ENCODE measurements around the gene MYH11.
A peak's percentile ranks its signal among the peaks of the same experiment; 100 is the strongest.
"Not testable (repeated sequence)": the region's sequence is repeated elsewhere in the genome, so short reads cannot be mapped to it uniquely, and the experiment has no call there.

Gene MYH11

DNA sequence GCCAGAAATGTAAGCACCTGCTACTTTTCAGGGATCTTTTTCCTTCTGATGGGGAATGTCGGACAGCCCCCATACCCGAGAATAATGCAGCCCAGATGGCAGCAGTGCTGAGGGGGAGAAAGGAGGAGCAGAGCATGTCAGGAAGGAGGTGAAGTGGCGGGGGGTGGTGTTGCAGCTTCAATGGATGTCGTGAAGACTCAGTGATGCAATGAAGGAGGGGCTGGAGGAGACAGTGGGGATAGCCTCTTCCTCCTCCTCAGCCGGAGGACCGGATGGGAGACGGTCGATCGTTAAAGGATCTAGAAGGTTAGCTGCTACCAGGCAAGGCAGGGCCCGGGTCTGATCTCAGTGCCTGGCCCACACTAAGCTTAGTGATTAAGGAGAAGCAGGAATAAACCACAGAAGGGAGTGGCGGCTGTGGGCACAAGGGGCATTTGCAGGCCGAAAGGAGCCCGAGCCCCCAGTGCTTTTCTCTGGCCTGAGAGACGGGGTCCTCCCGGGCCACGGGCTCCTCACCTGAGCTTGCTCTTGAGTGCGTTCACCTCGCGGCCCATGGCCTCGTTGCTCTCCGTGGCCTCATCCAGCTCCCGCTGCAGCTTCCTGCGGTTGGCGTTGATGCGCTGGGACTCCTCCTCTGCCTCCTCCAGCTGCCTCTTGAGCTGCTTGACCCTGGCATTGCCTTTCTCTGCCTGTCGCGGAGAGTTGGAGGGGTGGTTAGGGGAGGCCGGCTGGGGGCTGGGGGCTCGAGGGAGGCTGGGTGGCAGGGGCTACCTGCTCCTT, 142.2 kb downstream of the MYH11 start:
- no peak for DNase-seq (ENCODE audit: low read depth in 2 of 2)

DNA sequence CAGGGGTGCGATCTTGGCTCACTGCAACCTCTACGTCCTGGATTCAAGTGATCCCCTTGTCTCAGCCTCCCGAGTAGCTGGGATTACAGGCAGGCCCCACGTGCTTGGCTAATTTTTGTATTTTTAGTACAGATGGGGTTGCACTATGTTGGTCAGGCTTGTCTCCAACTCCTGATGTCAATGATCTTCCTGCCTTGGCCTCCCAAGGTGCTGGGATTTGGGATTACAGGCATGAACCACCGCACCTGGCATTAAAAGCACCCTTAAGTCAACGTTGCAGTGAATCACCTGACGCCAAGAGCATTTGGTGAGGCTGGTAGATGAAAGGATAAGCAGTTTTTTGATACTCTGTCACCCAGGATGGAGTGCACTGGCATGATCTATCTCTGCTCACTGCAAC, 147.8 kb downstream of the MYH11 start:
- no peak for DNase-seq (ENCODE audit: low read depth in 2 of 2)

DNA sequence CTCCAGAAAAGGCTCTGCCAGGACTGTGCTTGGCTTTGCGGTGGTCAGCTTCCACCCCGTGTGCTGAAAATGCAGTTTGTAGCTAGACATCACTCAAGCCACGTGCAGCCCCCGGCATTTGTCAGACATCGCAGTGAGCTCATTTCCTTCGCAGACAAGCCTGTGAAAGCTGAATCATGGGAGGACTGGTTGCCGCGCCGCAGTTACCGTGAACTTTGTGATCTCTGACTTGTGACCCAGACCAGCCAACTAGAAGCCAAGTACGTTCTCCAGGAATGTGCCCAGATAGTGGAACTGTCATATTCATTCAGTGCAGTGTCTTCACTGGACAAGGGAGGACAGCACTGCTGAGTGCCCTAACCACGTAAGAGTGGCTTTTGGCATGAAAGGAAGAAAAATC, 148.7 kb downstream of the MYH11 start:
- DNase-seq (ENCODE audit: low read depth in 2 of 2): no peak

DNA sequence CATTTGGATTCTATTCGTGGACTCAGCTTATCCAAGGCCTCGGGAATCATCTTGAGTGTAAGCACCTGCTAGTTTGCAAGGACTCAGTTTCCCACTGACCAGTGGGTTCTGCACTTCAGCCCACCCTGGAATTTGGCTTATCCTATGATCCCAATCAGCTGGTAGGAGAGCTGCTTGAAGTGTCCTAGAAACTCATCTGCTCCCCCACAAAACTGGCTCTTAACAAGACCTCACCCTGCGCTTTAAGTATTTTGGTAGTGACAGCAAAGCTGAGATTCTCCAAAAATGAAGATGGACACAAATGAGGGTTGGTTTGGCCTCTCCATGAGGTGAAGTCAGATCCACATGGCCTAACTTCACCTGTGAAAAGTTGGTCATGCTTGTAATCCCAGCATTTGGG, 149.5 kb downstream of the MYH11 start:
- DNase-seq (ENCODE audit: low read depth in 2 of 2): no peak

DNA sequence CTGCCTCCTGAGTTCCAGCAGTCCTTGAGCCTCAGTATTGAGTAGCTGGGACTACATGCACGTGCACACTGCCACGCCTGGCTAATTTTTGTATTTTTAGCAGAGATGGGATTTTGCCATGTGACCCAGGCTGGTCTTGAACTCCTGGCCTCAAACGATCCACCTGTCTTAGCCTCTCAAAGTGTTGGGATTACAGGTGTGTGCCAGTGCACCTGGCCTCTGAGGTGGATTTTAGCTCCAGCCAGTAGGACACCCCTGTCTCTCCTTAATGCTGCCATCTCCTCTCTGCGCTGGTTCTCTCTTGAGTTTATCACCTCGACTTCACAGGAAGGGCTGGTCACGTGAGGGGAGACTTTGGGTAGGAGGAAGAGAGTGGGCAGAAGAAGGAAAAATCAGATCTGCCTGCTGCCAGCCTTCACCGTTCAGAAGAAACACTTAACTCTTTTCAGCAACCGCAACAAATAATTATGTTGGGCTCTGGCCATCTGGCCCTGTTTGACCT, 151.7 kb downstream of the MYH11 start:
- DNase-seq (ENCODE audit: low read depth in 2 of 2): no peak

DNA sequence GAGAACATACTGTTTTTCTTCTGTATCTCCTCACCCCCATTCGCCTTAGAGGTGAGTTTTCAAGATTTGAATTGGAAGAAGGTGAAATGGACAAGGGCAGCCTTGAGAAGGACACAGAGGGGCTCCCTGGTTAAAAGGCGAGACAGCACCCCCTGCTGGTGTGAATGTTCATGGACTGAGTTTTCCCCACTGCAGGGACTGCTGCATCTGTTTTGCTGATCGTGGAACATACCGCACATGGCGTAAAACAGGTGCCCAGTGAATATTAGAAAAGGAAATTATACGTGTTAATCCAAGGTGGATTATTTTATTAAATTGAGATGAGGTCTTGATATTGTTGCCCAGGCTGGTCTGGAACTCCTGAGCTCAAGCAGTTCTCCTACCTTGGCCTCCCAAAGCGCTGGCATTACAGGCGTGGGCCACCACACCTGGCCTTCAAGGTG, 152.3 kb downstream of the MYH11 start:
- DNase-seq (ENCODE audit: low read depth in 2 of 2): peak in 1 of 2 experiments; percentile 29

DNA sequence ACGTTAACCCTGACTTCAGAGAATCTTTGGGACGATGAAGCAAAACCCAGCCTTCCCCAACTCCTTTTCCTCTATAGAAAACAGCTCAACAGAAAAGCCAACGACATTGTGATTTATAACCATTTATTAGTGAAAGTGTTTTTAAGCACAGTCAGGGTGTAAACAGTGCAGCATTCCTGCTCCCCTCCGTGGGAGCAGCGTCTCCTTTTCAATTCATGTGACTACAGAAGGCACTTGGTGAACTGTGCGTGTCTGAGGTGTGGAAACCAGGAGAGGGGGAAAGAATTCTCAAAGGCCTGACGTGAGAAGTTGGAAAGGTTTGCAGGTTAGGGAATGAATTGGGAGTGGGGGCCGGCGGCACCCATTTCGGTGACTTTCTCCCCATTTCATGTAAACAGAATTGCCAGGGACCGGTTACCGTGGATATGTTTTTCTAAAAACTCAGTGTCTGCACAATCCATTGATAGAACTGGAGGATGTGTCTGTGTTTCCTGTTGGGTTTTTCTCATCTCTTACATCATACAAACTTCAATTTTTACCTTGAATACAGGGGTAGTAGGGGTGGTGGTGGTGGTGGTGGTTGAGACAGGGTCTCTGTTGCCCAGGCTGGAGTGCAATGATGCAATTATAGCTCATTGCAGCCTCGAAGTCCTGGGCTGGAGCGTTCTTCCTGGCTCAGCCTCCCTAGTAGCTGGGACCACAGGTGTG, 153.6 kb downstream of the MYH11 start:
- no peak for DNase-seq (ENCODE audit: low read depth in 2 of 2)

DNA sequence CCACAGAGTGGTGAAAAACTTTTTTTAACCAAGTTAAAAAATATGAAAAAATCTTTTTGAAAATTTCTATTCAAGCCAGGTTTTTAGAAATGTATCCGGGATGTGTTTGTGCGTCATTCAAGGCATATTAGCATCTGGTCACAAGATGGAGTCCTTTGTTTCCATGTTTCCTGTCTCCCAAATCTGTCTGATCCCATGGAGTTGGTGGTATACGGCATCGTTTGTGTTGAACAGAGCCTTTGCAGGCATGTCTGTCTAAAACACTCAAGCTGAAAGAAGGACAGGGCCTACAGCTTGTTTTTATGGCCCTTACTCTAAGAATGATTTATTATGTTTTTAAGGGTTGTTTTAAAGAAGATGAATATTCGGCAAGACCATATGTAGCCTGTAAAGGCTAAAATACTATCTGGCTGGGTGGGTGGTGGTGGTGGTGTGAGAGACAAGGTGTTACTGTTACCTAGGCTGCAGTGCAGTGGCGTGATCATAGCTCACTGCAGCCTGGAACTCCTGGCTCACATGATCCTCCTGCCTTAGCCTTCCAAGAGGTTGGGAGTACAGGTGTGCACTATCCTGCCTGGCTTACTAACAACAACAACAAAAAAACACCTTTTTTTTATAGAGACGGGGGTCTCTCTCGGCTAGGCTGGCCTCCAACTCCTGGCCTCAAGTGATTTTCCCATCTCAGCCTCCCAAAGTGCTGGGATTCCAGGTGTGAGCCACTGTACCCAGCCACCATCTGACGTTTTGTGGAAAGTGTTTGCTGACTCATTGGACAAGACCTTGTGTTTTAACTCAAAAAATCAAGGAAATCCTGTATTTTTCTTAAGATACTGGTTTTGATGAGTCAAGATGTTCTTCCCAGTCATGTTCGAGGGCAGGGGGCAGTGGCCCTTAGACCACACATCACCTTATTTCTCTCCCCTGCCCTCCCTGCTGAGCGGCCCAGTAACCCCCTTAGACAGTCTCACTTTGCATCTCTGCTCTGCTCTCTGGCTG, 154.6 kb downstream of the MYH11 start:
- no peak for DNase-seq (ENCODE audit: low read depth in 2 of 2)

DNA sequence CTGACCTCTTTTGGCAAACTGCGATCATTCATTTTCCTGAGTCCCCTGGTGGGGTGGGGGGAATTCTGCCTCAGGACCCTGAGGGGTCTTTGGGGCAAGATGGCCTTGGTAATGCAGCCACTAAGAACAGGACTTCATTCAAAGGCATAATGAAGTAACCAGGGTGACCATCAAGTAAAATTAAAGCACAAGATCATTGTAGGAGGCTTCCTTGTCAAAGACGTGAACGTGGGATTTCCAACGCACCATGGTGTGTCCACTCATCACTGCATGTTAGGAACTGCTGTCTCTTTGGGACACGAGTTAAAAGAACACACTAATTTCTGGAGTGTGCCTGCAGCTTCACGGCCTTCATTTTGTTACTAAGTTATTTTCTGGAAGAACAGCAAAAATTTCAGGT, 155.5 kb downstream of the MYH11 start:
- DNase-seq (ENCODE audit: low read depth in 2 of 2): no peak

DNA sequence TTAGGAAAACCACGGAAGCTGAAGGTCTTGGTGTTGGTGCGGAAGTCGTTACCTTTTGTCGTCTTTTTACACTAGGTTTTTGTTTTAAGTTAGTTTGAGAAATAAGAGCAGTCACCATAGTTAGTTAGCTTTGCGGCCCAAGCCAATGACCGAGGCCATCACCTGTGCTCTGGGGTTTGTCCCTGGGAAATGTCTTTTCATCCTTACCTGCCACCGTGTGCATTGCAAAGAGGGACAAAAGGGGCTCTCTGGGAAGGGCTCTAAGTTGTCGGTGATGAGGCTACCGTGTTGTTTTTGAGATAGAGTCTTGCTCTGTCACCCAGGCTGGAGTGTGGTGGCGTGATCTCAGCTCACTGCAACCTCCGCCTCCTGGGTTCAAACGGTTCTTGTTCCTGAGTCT, 157.0 kb downstream of the MYH11 start:
- DNase-seq (ENCODE audit: low read depth in 2 of 2): no peak

DNA sequence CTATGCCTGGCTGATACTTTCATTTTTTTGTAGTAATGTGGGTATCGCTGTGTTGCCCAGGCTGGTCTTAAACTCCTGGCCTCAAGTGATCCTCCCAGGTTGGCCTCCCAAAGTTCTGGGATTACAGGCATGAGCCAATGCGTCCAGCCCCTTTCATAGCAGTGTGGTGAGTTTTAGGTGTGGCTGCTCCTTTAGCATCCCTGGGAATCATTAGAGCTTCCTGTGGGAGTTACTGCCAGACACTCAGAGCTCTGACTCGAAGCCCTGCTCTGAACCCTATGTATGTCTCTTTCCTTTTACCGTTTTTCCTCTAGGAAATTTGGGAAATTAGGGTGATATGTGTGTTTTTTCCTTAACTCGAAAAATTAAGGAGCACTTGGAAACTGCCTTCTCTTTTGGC, 162.3 kb downstream of the MYH11 start:
- DNase-seq (ENCODE audit: low read depth in 2 of 2): no peak

DNA sequence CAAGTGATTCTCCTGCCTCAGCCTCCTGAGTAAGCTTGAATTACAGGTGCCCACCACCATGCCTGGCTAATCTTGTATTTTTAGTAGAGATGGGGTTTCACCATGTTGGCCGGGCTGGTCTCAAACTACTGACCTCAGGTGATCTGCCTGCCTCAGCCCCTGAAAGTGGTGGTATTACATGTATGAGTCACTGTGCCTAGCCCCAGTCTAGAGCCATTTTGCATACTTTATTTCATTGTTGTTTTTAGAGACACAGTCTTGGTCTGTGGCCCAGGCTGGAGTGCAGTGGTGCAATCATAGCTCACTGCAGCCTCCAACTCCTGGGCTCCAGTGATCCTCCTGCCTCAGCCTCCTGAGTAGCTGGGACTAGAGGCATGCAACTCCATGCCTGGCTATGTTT, 164.3 kb downstream of the MYH11 start:
- DNase-seq (ENCODE audit: low read depth in 2 of 2): not testable (repeated sequence)

DNA sequence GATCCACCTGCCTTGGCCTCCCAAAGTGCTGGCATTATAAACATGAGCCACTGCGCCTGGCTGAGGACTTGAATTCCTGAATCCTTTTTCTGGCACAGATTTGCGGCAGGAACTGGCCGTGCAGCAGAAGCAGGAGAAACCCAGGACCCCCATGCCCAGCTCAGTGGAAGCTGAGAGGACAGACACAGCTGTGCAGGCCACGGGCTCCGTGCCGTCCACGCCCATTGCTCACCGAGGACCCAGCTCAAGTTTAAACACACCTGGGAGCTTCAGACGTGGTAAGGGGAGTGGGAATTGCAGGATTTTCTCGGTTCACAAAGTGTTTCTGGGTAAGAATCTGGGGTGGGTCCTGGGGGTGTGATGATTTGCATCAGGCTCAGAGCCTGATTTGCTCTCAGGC, 165.8 kb downstream of the MYH11 start:
- no peak for DNase-seq (ENCODE audit: low read depth in 2 of 2)

DNA sequence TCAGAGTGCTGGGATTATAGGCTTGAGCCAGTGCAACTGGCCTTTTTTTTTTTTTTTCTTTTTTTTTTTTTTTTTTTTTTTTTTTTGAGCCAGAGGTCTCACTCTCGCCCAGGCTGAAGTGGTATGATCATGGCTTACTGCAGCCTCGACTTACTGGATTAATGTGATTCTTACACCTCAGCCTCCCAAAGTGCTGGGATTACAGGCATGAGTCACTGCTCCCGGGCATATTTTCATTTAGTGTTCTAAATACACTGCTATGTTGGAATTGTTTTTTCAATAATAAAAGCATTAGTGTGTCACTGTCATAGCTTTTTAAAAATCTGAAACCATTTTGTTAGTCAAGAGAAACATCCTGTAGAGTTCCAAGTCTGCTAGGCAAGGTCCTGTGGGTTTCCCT, 166.5 kb downstream of the MYH11 start:
- no peak for DNase-seq (ENCODE audit: low read depth in 2 of 2)

DNA sequence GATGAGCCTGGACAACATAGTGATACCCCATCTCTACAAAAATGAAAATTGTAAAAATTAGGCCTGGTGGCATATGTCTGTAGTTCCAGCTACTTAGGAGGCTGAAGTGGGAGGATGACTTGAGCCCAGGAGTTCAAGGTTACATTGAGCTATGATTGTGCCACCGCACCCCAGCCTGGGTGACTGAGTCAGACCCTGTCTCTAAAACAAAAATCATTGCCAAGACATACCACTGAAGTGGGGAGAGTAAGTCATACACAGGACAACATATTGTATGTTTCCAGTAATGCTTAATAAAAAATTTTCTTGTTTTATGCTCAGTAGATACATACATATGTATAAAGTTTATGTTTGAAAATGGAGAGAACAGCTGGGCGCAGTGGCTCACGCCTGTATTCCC, 167.5 kb downstream of the MYH11 start:
- no peak for DNase-seq (ENCODE audit: low read depth in 2 of 2)

DNA sequence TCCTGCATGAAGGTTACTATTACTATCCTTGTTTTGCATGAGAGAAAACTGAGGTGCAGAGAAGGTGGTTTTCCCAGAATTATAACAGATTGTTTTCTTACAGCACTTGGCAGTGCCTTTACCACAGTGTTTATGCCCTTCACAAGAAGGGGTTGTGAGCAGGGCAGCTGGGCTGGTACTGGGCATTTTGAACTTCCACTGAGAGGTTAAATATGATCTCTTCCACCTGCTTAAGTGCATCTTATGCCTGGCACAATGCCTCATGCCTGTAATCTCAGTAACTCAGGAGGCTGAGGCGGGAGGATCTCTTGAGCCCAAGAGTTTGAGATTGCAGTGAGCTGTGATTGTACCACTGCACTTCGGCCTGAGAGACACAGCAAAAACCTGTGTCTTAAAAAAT, 170.5 kb downstream of the MYH11 start:
- DNase-seq (ENCODE audit: low read depth in 2 of 2): no peak

DNA sequence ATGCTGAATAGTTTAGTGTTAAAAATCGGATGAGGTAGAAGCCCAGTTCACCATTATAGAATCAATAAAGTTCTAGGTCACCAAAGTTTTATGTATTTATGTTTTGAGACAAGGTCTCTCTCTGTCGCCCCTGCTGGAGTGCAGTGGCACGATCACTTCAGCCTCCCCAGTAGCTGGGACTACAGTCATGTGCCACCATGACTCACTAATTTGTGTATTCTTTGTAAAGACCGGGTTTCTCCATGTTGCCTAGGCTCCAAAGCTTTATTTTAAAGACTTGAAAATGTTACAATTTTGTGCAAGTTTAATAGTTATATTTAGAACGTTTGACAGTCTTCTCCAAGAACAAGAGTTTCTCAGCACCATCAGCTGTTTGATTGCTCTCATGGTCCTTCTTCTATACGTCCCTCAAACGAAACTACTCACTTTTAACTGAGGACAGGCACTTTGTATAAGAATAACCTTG, 174.7 kb downstream of the MYH11 start:
- DNase-seq (ENCODE audit: low read depth in 2 of 2): no peak

DNA sequence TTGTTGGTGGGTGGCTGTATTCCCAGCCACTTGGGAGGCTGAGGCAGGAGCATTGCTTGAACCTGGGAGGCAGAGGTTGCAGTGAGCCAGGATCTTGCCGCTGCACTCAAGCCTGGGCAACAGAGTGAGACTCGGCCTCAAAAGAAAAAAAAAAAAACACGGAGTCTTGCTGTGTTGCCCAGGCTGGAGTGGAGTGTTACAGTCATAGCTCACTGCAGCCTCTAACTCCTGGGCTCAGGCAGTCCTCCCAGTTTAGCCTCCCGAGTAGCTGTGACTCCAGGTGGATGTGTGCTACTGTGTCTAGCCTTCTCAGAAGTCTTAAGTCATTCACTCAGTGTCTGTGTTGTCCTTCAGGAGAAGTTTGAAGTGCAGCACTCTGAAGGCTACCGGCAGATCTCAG, 179.4 kb downstream of the MYH11 start:
- no peak for DNase-seq (ENCODE audit: low read depth in 2 of 2)

DNA sequence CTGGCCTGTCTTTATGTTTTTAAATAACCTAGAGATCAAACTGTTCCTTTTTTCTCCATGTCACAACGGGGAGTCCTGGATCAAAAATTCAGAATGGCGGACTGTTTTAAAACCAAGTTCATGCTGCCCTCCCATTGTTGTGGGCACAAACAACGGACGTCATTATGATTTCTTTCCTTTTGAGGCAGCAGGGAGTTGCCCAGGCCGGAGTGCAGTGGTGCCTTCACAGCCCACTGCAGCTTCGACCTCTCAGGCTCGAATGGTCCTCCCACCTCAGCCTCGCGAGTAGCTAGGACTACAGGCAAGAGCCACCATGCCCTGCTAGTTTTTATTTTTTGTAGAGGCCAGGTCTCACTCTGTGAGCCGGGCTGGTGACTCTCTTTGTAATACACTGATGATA, 180.3 kb downstream of the MYH11 start:
- DNase-seq (ENCODE audit: low read depth in 2 of 2): no peak

DNA sequence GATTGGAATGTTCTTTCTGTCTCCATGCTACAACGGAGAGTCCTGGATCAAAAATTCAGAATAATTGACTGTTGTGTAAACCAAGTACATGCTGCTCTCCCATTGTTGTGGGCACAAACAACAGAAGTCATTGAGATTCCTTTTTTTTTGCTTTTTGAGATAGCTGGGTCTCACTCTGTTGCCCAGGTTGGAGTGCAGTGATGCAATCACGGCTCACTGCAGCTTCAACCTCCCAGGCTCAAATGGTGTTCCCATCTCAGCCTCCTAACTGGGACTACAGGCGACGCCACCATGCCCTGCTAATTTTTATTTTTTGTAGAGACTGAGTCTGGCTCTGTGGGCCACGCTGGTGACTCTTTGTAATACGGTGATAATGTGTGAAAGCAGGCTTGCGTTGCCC, 182.3 kb downstream of the MYH11 start:
- no peak for DNase-seq (ENCODE audit: low read depth in 2 of 2)

DNA sequence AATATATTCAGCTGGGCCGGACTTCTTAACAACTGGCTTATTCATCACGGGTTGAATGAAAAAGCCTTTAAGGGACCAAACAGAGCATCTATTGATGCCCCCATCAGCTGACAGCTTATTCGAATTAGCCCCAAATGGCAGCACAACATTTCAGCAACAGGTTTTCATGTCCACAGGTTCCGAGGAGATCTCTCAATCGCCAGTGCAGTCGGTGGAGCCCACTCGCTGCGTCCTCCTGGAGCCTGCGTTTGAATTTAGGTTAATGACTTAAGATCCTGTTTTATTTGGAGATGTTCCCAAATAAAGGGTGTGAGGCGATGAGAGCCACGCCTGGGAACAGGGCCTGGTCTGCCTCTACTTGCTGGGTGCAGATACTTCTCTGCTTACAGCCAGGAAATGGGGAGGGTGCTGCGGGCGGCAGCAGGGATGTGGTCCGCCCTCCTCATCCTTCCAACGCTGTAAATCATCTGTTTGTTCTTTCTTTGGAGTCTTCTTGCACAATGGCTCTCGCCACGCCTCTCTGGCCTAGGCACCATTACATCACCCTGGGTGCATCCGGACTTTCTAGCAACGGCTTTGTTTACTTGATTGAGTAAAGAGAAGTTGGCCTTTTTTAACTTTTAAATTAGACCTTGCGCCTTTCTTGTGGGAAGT, 184.2 kb downstream of the MYH11 start:
- peak; percentile 85 to 87 for DNase-seq (ENCODE audit: low read depth in 2 of 2)

Measured in fibroblast of skin of left biceps (primary cell).